ENCODE data around the gene DALRD3.

Gene DALRD3

GRCh38 chr3:49035281-49035680 lies 16.9 kb upstream of the DALRD3 start:
- TF ChIP-seq MYC (IDR thresholded peaks at IDR 0.05; ENCODE audit: low read depth, low read length) (no peak), CTCF (IDR thresholded peaks at IDR 0.05; ENCODE audit: low read depth, low read length) (no peak), MAX (IDR thresholded peaks at IDR 0.05; ENCODE audit: low read depth, low read length) (no peak), POLR2A (IDR thresholded peaks at IDR 0.05; ENCODE audit: extremely low read depth, insufficient read length) (no peak)
- DNase-seq (ENCODE audit: low read depth), result no peak
- H3K4me3 ChIP-seq (ENCODE audit: low read depth, low read length), result no peak overlapping the region

GRCh38 chr3:49034650-49035049 lies 16.3 kb upstream of the DALRD3 start:
- H3K4me3 ChIP-seq (ENCODE audit: low read depth, low read length), result no peak overlapping the region
- no peak for DNase-seq (ENCODE audit: low read depth)
- TF ChIP-seq MYC (IDR thresholded peaks at IDR 0.05; ENCODE audit: low read depth, low read length) (no peak), POLR2A (IDR thresholded peaks at IDR 0.05; ENCODE audit: extremely low read depth, insufficient read length) (no peak), MAX (IDR thresholded peaks at IDR 0.05; ENCODE audit: low read depth, low read length) (no peak), CTCF (IDR thresholded peaks at IDR 0.05; ENCODE audit: low read depth, low read length) (no peak)

- TF ChIP-seq MAX (IDR thresholded peaks at IDR 0.05; ENCODE audit: low read depth, low read length), result no peak
- no peak for TF ChIP-seq POLR2A (IDR thresholded peaks at IDR 0.05; ENCODE audit: extremely low read depth, insufficient read length)
- TF ChIP-seq MYC (IDR thresholded peaks at IDR 0.05; ENCODE audit: low read depth, low read length), result no peak
- no peak for TF ChIP-seq CTCF (IDR thresholded peaks at IDR 0.05; ENCODE audit: low read depth, low read length)
Observed at GRCh38 chr3:49032646-49033304, 14.4 kb upstream of the DALRD3 start.

GRCh38 chr3:49030321-49030720 lies 11.9 kb upstream of the DALRD3 start:
- TF ChIP-seq POLR2A (IDR thresholded peaks at IDR 0.05; ENCODE audit: extremely low read depth, insufficient read length) (no peak), MAX (IDR thresholded peaks at IDR 0.05; ENCODE audit: low read depth, low read length) (no peak), CTCF (IDR thresholded peaks at IDR 0.05; ENCODE audit: low read depth, low read length) (no peak), MYC (IDR thresholded peaks at IDR 0.05; ENCODE audit: low read depth, low read length) (no peak)
- DNase-seq (ENCODE audit: low read depth), result no peak
- H3K4me3 ChIP-seq (ENCODE audit: low read depth, low read length), result no peak overlapping the region

More at GRCh38 chr3:49032646-49033304, 14.4 kb upstream of the DALRD3 start:
- no peak overlapping the region for H3K4me3 ChIP-seq (ENCODE audit: low read depth, low read length)
- DNase-seq (ENCODE audit: low read depth), result no peak

GRCh38 chr3:49029563-49029884 lies 11.1 kb upstream of the DALRD3 start:
- TF ChIP-seq POLR2A (IDR thresholded peaks at IDR 0.05; ENCODE audit: extremely low read depth, insufficient read length) (no peak), MYC (IDR thresholded peaks at IDR 0.05; ENCODE audit: low read depth, low read length) (no peak), MAX (IDR thresholded peaks at IDR 0.05; ENCODE audit: low read depth, low read length) (no peak), CTCF (IDR thresholded peaks at IDR 0.05; ENCODE audit: low read depth, low read length) (no peak)
- no peak overlapping the region for H3K4me3 ChIP-seq (ENCODE audit: low read depth, low read length)
- DNase-seq (ENCODE audit: low read depth), result no peak

All from NB4 (cell line).